ENCODE data around the gene AGRN. TPM values are rescaled to one million over a fixed set of nuclear protein-coding genes. Genes with fewer than 3 reads are reported as not detected.

The AGRN gene
- total RNA-seq, 4 donors from 2014 or later = 10.9 to 35.7 (median 20.6) TPM

DNA sequence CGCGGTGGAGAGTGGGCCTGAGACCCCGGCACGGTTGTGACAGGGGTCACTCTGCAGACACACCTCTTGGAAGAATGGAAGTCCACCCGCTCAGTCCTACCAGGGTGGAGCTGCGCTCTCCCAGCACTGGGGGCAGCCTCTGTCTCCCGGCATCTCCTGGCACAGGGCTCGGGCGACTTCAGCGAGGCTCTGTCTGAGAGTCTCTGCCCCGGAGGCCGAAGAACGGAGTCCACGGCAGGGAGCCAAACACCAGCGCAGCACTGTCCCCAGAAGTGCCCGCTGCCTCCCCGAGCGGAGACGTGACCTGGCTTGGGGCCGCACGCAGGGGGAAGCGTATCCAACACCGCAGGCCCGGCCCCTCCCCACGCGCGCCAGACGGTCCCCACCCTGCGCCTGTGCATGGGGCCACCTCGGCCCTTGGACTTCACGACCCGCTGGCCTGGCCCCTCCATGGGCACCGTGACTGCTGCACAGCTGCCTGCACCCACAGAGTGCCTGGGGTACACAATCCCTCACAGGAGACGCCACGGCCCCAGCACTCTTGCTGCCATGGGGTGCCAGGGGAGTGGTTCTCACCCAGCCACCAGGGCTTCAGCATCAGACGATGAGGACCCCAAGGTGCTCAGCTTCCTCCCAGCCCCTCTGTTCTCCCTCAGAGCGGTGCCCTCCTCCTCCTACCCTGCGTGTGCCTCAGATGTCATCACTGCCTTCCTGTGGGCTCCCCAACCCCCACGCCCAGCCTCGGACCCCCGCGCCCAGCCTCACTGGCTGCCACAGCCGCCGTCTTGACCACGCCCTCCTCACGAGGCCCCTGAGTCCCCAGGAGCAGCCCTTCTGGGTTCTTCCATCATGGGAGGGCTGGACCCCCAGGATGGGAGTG, 69.1 kb downstream of the AGRN start:
- Histone ChIP-seq H3K27me3 (no peaks in the 10 kb centered on the region), H3K9me3 (no peaks in the 10 kb centered on the region), H3K4me1 (no peaks in the 10 kb centered on the region), H3K36me3 (peaks cover 0 to 62% (median 0%) of the 10 kb centered on the region in 3 donors), H3K4me3 (no peak overlapping the region), H3K27ac (no peak overlapping the region)
- TF ChIP-seq POLR2A (IDR thresholded peaks at IDR 0.05) (no peak), EP300 (IDR thresholded peaks at IDR 0.05) (no peak)
- TF ChIP-seq, protein P1, sequence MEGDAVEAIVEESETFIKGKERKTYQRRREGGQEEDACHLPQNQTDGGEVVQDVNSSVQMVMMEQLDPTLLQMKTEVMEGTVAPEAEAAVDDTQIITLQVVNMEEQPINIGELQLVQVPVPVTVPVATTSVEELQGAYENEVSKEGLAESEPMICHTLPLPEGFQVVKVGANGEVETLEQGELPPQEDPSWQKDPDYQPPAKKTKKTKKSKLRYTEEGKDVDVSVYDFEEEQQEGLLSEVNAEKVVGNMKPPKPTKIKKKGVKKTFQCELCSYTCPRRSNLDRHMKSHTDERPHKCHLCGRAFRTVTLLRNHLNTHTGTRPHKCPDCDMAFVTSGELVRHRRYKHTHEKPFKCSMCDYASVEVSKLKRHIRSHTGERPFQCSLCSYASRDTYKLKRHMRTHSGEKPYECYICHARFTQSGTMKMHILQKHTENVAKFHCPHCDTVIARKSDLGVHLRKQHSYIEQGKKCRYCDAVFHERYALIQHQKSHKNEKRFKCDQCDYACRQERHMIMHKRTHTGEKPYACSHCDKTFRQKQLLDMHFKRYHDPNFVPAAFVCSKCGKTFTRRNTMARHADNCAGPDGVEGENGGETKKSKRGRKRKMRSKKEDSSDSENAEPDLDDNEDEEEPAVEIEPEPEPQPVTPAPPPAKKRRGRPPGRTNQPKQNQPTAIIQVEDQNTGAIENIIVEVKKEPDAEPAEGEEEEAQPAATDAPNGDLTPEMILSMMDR (IDR thresholded peaks at IDR 0.05) = no peak
- no peak for DNase-seq (ENCODE audit: low spot score in 2 of 2)
- 86 to 90% methylated on average over 27 to 33 of the region's 46 CpGs for WGBS, 2 donors

GRCh38 chr1:1089731-1090423, 70.0 kb downstream of the AGRN start:
- Histone ChIP-seq H3K4me1 (no peaks in the 10 kb centered on the region), H3K27me3 (no peaks in the 10 kb centered on the region), H3K36me3 (peaks cover 0 to 54% (median 0%) of the 10 kb centered on the region in 3 donors), H3K4me3 (no peak overlapping the region), H3K9me3 (no peaks in the 10 kb centered on the region), H3K27ac (no peak overlapping the region)
- 91 to 93% methylated on average over 21 of the region's 22 CpGs for WGBS, 2 donors
- TF ChIP-seq EP300 (IDR thresholded peaks at IDR 0.05) = no peak
- no peak for TF ChIP-seq POLR2A (IDR thresholded peaks at IDR 0.05)
- TF ChIP-seq, protein P1 (IDR thresholded peaks at IDR 0.05) = no peak
- DNase-seq (ENCODE audit: low spot score in 2 of 2) = no peak

- Histone ChIP-seq H3K36me3 (peaks cover 0 to 46% (median 0%) of the 10 kb centered on the region in 3 donors), H3K4me1 (no peaks in the 10 kb centered on the region), H3K4me3 (no peak overlapping the region), H3K27me3 (no peaks in the 10 kb centered on the region), H3K27ac (no peak overlapping the region), H3K9me3 (no peaks in the 10 kb centered on the region)
- TF ChIP-seq, protein P1 (IDR thresholded peaks at IDR 0.05) = no peak
- TF ChIP-seq POLR2A (IDR thresholded peaks at IDR 0.05) = no peak
- TF ChIP-seq EP300 (IDR thresholded peaks at IDR 0.05) = no peak
- WGBS, 2 donors = 93% methylated on average over 35 to 39 of the region's 45 CpGs
- DNase-seq (ENCODE audit: low spot score in 2 of 2) = no peak
Measured at GRCh38 chr1:1090424-1091343, 70.8 kb downstream of the AGRN start.

DNA sequence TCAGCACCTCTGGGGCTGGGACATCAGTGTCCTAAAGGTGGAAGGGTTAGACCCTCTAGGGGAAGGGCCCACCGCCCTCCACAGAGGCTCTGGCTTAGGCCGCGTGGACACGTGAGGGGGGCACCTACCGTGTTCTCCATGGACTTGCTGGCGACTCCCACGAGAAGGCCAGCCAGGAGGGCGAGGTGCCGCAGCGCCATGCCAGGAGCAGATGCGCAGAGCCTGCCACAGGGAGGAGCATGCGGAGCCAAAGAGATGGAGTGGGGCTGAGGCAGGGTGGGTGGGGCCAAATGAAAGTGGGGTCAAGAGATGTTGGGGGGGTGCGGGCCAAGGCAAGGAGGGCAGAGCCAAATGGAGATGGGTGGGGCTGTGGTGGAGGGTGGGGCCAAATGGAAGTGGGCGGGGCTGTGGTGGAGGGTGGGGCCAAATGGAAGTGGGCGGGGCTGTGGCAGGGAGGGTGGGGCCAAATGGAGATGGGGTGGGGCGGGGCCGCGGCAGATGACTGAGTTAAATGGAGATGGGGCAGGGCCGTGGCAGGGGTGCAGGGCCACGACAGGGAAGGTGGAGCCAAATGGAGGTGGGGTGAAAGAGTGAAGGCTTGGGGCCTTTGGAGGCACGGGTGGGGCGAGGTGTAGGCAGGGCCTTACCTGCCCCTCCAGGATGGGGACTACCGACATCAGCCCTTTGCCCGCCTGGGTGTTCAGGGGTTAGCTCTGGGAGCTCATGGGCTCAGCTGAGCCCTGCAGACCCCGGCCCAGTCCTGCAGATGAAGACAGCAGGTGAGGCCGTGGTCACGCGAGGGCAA, 71.6 kb downstream of the AGRN start:
- TF ChIP-seq EP300 (IDR thresholded peaks at IDR 0.05) (no peak), POLR2A (IDR thresholded peaks at IDR 0.05) (no peak)
- TF ChIP-seq, protein P1 (IDR thresholded peaks at IDR 0.05) = no peak
- WGBS, 2 donors = 90 to 95% methylated on average over 24 to 28 of the region's 28 CpGs

More for the DNA sequence above, 71.6 kb downstream of the AGRN start:
- H3K36me3 ChIP-seq = peaks cover 0 to 37% (median 0%) of the 10 kb centered on the region in 3 donors
- H3K4me3 ChIP-seq = no peak overlapping the region
- H3K27me3 ChIP-seq = no peaks in the 10 kb centered on the region
- DNase-seq (ENCODE audit: low spot score in 2 of 2) = no peak
- no peak overlapping the region for H3K27ac ChIP-seq
- H3K4me1 ChIP-seq = no peaks in the 10 kb centered on the region
- no peaks in the 10 kb centered on the region for H3K9me3 ChIP-seq
